Esophagus muscularis mucosa (tissue), 4 donors: ENCODE measurements around the gene SEMA5A. TPM values are rescaled to one million over a fixed set of nuclear protein-coding genes. Genes with fewer than 3 reads are reported as not detected.

ENCODE experiments used
- DNase-seq: peaks from one replicate; pipeline ENCODE4 v3.0.0-alpha.2; 2017; ENCODE audit errors: extremely low spot score
- H3K27ac ChIP-seq, 4 donors: fragments of 200-600 bp; sonication (generic); replicated peaks in 1 of 4; 1 replicate in 3 of 4; 2 replicates in 1 of 4; pipeline ENCODE4 v1.5.1; 2016 to 2019; ENCODE audit warnings: mild to moderate bottlenecking in 1 of 4
- H3K27me3 ChIP-seq, 4 donors: fragments of 200-600 bp; sonication (generic); one replicate each; pipeline versions ENCODE4 v1.5.1 to v1.6.0; 2016 to 2019
- H3K36me3 ChIP-seq, 4 donors: fragments of 200-600 bp; sonication (generic); one replicate each; pipeline ENCODE4 v1.5.1; 2016 to 2019
- H3K4me1 ChIP-seq, 4 donors: fragments of 200-600 bp; sonication (generic); one replicate each; pipeline ENCODE4 v1.5.1; 2016 to 2019
- H3K4me3 ChIP-seq, 4 donors: fragments of 200-600 bp; sonication (generic); 1 replicate in 2 of 4; 2 replicates in 2 of 4; pipeline ENCODE4 v1.5.1; 2016 to 2019; ENCODE audit warnings: mild to moderate bottlenecking in 4 of 4, moderate library complexity in 1 of 4
- H3K9me3 ChIP-seq, 4 donors: fragments of 200-600 bp; sonication (generic); 1 replicate in 3 of 4; 2 replicates in 1 of 4; pipeline ENCODE4 v1.5.1; 2016 to 2019
- CTCF ChIP-seq, 3 experiments: fragments of 200-600 bp in 2 of 3; fragments of 450-650 bp in 1 of 3; sonication (generic) in 2 of 3; IDR thresholded peaks; one replicate each; pipeline ENCODE4 v1.5.1; 2017 to 2019; ENCODE audit warnings: antibody characterized with exemption in 3 of 3, mild to moderate bottlenecking in 2 of 3, moderate library complexity in 1 of 3
- EP300 ChIP-seq: sonication (generic); formaldehyde crosslinking; IDR thresholded peaks from one replicate; pipeline ENCODE4 v1.6.1; 2017; ENCODE audit warnings: antibody characterized with exemption
- POLR2A ChIP-seq: fragments of 450-650 bp; IDR thresholded peaks from one replicate; pipeline ENCODE4 v1.6.1; 2017; ENCODE audit warnings: antibody characterized with exemption, moderate library complexity, mild to moderate bottlenecking, low read depth
- POLR2AphosphoS5 ChIP-seq, 2 donors: sonication (generic); formaldehyde crosslinking; IDR thresholded peaks; one replicate each; pipeline ENCODE4 v1.6.1; 2017; ENCODE audit warnings: antibody characterized with exemption in 2 of 2
- WGBS: methylation state at CpG from one replicate; pipeline ENCODE4 v1.1.5; 2018; 5-methylcytosine and 5-hydroxymethylcytosine counted together
- intact Hi-C: fragments of 100-400 bp; cut with DNase I; formaldehyde crosslinking; loops from one replicate; pipeline ENCODE4 v1.15.1; 2023
- total RNA-seq, 4 donors: library from RNA; depleted of rRNA; stranded (reverse); fragments of >200 nt; gene quantifications; one replicate each; pipeline versions ENCODE4 v1.1.0 to v1.2.1, GENCODE V29; 2016

Gene SEMA5A
- total RNA-seq, 4 donors from 2014 or later = 2.1 to 5.6 (median 3.5) TPM

- WGBS = 100% methylated on average over 1 of the region's 1 CpG
- TF ChIP-seq CTCF (IDR thresholded peaks at IDR 0.05) = no peak
- no peak for TF ChIP-seq POLR2AphosphoS5 (IDR thresholded peaks at IDR 0.05)
- TF ChIP-seq EP300 = no peak
- intact Hi-C loops = no loop called here
- H3K27ac ChIP-seq = no peak overlapping the region
- DNase-seq = no peak
- no peaks in the 10 kb centered on the region for H3K4me1 ChIP-seq
- no peaks in the 10 kb centered on the region for H3K9me3 ChIP-seq
- H3K4me3 ChIP-seq = no peak overlapping the region
- peaks cover 0 to 24% (median 0%) of the 10 kb centered on the region in 4 donors for H3K36me3 ChIP-seq
- H3K27me3 ChIP-seq = no peaks in the 10 kb centered on the region
Measured at GRCh38 chr5:9042241-9042640, 503.6 kb downstream of the SEMA5A start.

GRCh38 chr5:9040475-9040874 lies 505.4 kb downstream of the SEMA5A start:
- 92% methylated on average over 2 of the region's 2 CpGs for WGBS
- H3K4me1 ChIP-seq = no peaks in the 10 kb centered on the region
- TF ChIP-seq EP300 (no peak), POLR2AphosphoS5 (IDR thresholded peaks at IDR 0.05) (no peak), CTCF (IDR thresholded peaks at IDR 0.05) (no peak), POLR2A (no peak)
- no peak overlapping the region for H3K4me3 ChIP-seq
- no peaks in the 10 kb centered on the region for H3K27me3 ChIP-seq
- DNase-seq = no peak
- intact Hi-C loops = no loop called here
- no peak overlapping the region for H3K27ac ChIP-seq
- no peaks in the 10 kb centered on the region for H3K9me3 ChIP-seq
- H3K36me3 ChIP-seq = peaks cover 0 to 24% (median 0%) of the 10 kb centered on the region in 4 donors

DNA sequence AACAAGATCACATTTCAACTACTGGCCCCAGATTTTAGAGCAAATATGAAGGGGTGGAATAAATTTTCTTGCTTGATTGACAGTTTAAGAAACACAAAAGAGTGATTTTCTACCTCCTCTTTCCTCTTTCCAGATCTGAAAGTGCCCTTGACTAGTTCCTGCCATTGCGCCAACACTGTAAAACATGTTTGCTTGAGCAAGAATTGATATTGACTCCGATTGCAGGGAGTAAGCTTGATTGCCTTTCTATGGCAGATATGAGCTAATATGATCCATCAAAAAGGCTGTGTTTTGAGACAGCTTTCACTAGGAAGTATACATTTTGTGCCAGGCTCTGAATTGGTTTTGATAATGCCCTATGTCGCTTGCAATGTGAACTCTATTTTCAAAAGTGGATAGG lies 508.8 kb downstream of the SEMA5A start:
- intact Hi-C loops = no loop called here
- Histone ChIP-seq H3K4me1 (peaks cover 0 to 6% (median 0%) of the 10 kb centered on the region in 4 donors), H3K9me3 (no peaks in the 10 kb centered on the region), H3K27me3 (no peaks in the 10 kb centered on the region), H3K27ac (no peak overlapping the region), H3K36me3 (peaks cover 0 to 2% (median 0%) of the 10 kb centered on the region in 4 donors), H3K4me3 (no peak overlapping the region)
- TF ChIP-seq EP300 = no peak
- TF ChIP-seq POLR2A = no peak
- TF ChIP-seq POLR2AphosphoS5 (IDR thresholded peaks at IDR 0.05) = no peak
- TF ChIP-seq CTCF (IDR thresholded peaks at IDR 0.05) = no peak
- no peak for DNase-seq
- 81% methylated on average over 3 of the region's 3 CpGs for WGBS

DNA sequence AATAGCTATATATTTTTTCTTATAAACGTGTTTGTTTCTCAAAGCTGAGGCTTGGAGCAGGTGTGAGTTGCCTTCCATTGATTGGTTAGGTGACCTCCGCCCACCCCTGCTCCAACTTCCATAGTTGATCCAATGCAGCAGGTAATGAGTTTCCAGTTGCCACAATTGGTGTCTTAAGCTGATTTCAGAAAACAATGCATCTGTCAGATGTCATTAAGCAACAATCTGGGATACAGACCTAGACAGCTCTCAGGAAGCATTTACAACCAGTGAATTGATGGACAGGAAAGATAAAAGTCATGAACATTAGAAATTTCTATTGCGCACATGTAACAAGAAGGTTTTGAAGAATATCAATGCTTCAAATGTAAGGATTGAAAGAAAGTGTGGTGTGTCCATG lies 510.5 kb downstream of the SEMA5A start:
- no peak overlapping the region for H3K27ac ChIP-seq
- peak; percentile 14 for DNase-seq
- no peaks in the 10 kb centered on the region for H3K9me3 ChIP-seq
- no peaks in the 10 kb centered on the region for H3K36me3 ChIP-seq
- H3K4me3 ChIP-seq = no peak overlapping the region
- TF ChIP-seq POLR2A (no peak), POLR2AphosphoS5 (IDR thresholded peaks at IDR 0.05) (no peak), CTCF (IDR thresholded peaks at IDR 0.05) (no peak), EP300 (no peak)
- peaks cover 0 to 6% (median 0%) of the 10 kb centered on the region in 4 donors for H3K4me1 ChIP-seq
- WGBS = 80% methylated on average over 3 of the region's 3 CpGs
- intact Hi-C loops = no loop called here
- no peaks in the 10 kb centered on the region for H3K27me3 ChIP-seq

- TF ChIP-seq POLR2AphosphoS5 (IDR thresholded peaks at IDR 0.05) (no peak), CTCF (IDR thresholded peaks at IDR 0.05) (no peak), POLR2A (no peak), EP300 (no peak)
- intact Hi-C loops = no loop called here
- Histone ChIP-seq H3K9me3 (no peaks in the 10 kb centered on the region), H3K27me3 (no peaks in the 10 kb centered on the region), H3K27ac (no peak overlapping the region), H3K4me1 (peaks cover 0 to 6% (median 0%) of the 10 kb centered on the region in 4 donors), H3K36me3 (no peaks in the 10 kb centered on the region), H3K4me3 (no peak overlapping the region)
- 78% methylated on average over 1 of the region's 1 CpG for WGBS
- DNase-seq = no peak
Measured at GRCh38 chr5:9034649-9035048, 511.2 kb downstream of the SEMA5A start.
